K562 (cell line): ENCODE data around the gene TEX101. TPM values are rescaled to one million over a fixed set of nuclear protein-coding genes. Genes with fewer than 3 reads are reported as not detected.

Experiments used
- CCNT2 ChIP-seq: IDR thresholded peaks from 2 replicates; pipeline ENCODE4 v1.6.1; 2011; ENCODE audit warnings: borderline replicate concordance, low read depth, mild to moderate bottlenecking, moderate library complexity, mixed read lengths, low read length; ENCODE audit not compliant: insufficient read length; ENCODE audit errors: extremely low read depth
- CREB1 ChIP-seq, 2 experiments: sonication (generic) in 1 of 2; formaldehyde crosslinking in 1 of 2; IDR thresholded peaks; 2 replicates each; pipeline versions ENCODE4 v1.6.1 to v1.8.0; 2012 to 2022; ENCODE audit warnings: inconsistent platforms in 1 of 2, mild to moderate bottlenecking in 1 of 2, missing genetic modification reagents in 1 of 2, moderate library complexity in 1 of 2
- MYC ChIP-seq, 2 experiments: fragments of 250-450 bp in 1 of 2; sonication (Bioruptor Pico) in 1 of 2; IDR thresholded peaks; 2 replicates each; pipeline versions ENCODE4 v1.5.1 to v1.6.1; 2012 to 2021; ENCODE audit warnings: low read depth in 2 of 2, borderline replicate concordance in 1 of 2, improper control_type of control experiment in 1 of 2, low read length in 1 of 2, mild to moderate bottlenecking in 1 of 2, moderate library complexity in 1 of 2
- NRF1 ChIP-seq, 2 experiments: fragments of 450-650 bp; IDR thresholded peaks in 1 of 2; conservative IDR thresholded peaks in 1 of 2; 2 replicates each; pipeline ENCODE4 v1.6.1; 2014; ENCODE audit warnings: mild to moderate bottlenecking in 2 of 2
- RB1 ChIP-seq: fragments of 450-650 bp; IDR thresholded peaks from 2 replicates; pipeline ENCODE4 v1.6.1; 2017; ENCODE audit warnings: low read depth, mild to moderate bottlenecking
- SAP30 ChIP-seq: fragments of 200-600 bp; sonication (generic); IDR thresholded peaks from 2 replicates; pipeline ENCODE4 v1.6.1; 2012; ENCODE audit warnings: borderline replicate concordance, low read depth, mild to moderate bottlenecking, moderate library complexity, low read length, control low read depth, inconsistent platforms; ENCODE audit not compliant: insufficient read depth, poor library complexity, severe bottlenecking
- TEAD1 ChIP-seq, 2 experiments: fragments of 450-650 bp in 1 of 2; sonication (generic) in 1 of 2; formaldehyde crosslinking; IDR thresholded peaks; 2 replicates each; pipeline versions ENCODE4 v1.4.0 to v1.8.0; 2020 to 2022; ENCODE audit warnings: mild to moderate bottlenecking in 2 of 2, missing genetic modification reagents in 1 of 2
- TRIM24 ChIP-seq, 2 experiments: fragments of 450-650 bp; IDR thresholded peaks; 2 replicates each; pipeline ENCODE4 v1.6.1; 2016
- ZNF217 ChIP-seq: sonication (generic); formaldehyde crosslinking; IDR thresholded peaks from 2 replicates; pipeline ENCODE4 v1.8.0; 2022; ENCODE audit warnings: mild to moderate bottlenecking, missing genetic modification reagents
- polyA plus RNA-seq, 8 experiments: library from polyadenylated mRNA; depleted of rRNA in 4 of 8; stranded (reverse) in 5 of 8; unstranded in 3 of 8; fragments of >200 nt; fragmentation: Nextera tagmentation in 2 of 8; fragmentation: Illumina TruSeq in 1 of 8; extraction: Ambion mirVana in 2 of 8; extraction: Trizol in 1 of 8; gene quantifications; 2 replicates each; pipeline versions ENCODE4 v1.2.1 to v1.2.3, GENCODE V29; 2011 to 2014; ENCODE audit warnings: inconsistent platforms in 1 of 8, missing spikeins in 1 of 8
- total RNA-seq, 7 experiments: library from RNA; depleted of rRNA in 6 of 7; stranded (reverse); fragments of >200 nt in 6 of 7; fragmentation: Illumina TruSeq in 2 of 7; extraction: Trizol in 2 of 7; gene quantifications; 2 replicates each; pipeline versions ENCODE4 v1.2.1 to v1.2.3, GENCODE V29; 2011 to 2021; ENCODE audit warnings: low replicate concordance in 1 of 7
- TF ChIP-seq, protein P1 (sequence below): fragments of 450-650 bp; IDR thresholded peaks from 2 replicates; pipeline ENCODE4 v1.6.1; 2016; ENCODE audit warnings: borderline replicate concordance
- TF ChIP-seq, protein P2 (sequence below): fragments of 250-450 bp; sonication (Bioruptor Pico); IDR thresholded peaks from 2 replicates; pipeline ENCODE4 v1.5.0; 2022; ENCODE audit warnings: mild to moderate bottlenecking
- TF ChIP-seq, protein P3 (sequence below): fragments of 450-650 bp; IDR thresholded peaks from 2 replicates; pipeline ENCODE4 v1.6.1; 2017; ENCODE audit warnings: mild to moderate bottlenecking, moderate library complexity
- TF ChIP-seq, protein P4 (sequence below), 2 experiments: fragments of 450-650 bp; conservative IDR thresholded peaks; 2 replicates each; pipeline ENCODE4 v1.6.1; 2017; ENCODE audit warnings: mild to moderate bottlenecking in 2 of 2, moderate library complexity in 2 of 2
- TF ChIP-seq, protein P5 (sequence below): fragments of 250-450 bp; sonication (Bioruptor Pico); IDR thresholded peaks from 2 replicates; pipeline ENCODE4 v1.4.0; 2020; ENCODE audit warnings: mild to moderate bottlenecking, moderate library complexity, borderline replicate concordance

TEX101 gene
- total and polyA plus RNA-seq, 9 of the 15 experiments (the other 6 are each of a cell fraction or from before 2014, with no cell fraction given), result 0.10 to 0.36 (median 0.14) TPM; not detected in 6

DNA sequence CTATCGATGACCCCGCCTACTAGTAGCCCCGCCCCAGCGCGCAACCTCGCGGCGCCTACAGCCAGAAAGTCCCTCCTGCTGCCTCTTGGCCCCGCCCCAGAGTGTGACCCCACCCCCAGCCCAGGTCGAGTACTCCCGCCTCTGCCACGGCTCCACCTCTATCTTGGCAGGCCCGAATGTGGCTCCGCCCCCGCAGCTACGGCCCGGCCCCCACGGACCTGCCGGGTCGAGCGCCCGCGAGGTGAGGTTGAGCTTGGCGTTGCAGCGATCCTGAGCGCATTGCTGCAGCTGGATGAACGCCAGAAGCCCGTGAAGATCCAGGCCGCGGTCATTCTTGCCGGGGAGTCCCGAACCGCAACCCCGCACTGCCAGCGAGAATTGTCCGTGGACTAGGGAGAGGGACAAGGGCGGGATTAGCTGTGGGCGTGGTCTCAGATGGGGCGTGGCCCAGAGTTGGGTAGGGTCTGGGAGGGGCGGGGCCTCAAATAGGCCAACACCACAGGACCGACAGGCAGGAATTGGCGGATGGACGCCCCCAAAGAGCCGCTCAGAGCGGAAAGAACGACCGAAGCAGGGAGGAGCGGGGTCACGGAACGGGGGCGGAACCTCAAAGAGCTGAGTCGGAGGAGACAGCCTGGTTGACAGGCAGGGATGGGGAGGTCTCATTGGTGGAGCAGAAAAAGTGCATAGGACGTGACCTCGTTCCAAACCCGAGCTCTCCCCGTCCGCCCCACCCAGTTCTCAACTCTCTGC is 48.9 kb downstream of the TEX101 start (continued):
- TF ChIP-seq, protein P1, sequence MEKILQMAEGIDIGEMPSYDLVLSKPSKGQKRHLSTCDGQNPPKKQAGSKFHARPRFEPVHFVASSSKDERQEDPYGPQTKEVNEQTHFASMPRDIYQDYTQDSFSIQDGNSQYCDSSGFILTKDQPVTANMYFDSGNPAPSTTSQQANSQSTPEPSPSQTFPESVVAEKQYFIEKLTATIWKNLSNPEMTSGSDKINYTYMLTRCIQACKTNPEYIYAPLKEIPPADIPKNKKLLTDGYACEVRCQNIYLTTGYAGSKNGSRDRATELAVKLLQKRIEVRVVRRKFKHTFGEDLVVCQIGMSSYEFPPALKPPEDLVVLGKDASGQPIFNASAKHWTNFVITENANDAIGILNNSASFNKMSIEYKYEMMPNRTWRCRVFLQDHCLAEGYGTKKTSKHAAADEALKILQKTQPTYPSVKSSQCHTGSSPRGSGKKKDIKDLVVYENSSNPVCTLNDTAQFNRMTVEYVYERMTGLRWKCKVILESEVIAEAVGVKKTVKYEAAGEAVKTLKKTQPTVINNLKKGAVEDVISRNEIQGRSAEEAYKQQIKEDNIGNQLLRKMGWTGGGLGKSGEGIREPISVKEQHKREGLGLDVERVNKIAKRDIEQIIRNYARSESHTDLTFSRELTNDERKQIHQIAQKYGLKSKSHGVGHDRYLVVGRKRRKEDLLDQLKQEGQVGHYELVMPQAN, result 0 out of 2 replicates have a peak, but pooled peaks have one; percentile 13
- TF ChIP-seq TEAD1 (CRISPR knock-in tag; IDR thresholded peaks at IDR 0.05) (peak in 1 of 2 experiments; percentile 80; a peak in 1 of 4 replicates), SAP30 (peak; percentile 51), NRF1 (conservative IDR thresholded peaks at IDR 0.05 in 1 of 2, IDR thresholded peaks at IDR 0.05 in 1 of 2) (peak; percentile 85 to 87), CREB1 (IDR thresholded peaks at IDR 0.05) (peak; percentile 34; the same call in 1 of the 2 replicates), CREB1 (CRISPR knock-in tag; IDR thresholded peaks at IDR 0.05) (no peak), ZNF217 (CRISPR knock-in tag) (no peak), CCNT2 (peak; percentile 18), TRIM24 (IDR thresholded peaks at IDR 0.05) (no peak), MYC (IDR thresholded peaks at IDR 0.05; ENCODE audit: low read depth, low read length) (peak; percentile 11; the same call in 1 of the 2 replicates), MYC (CRISPR knock-in tag; IDR thresholded peaks at IDR 0.05; ENCODE audit: borderline replicate concordance, low read depth) (no peak), RB1 (peak; percentile 26; the same call in 1 of the 2 replicates)
- TF ChIP-seq, protein P2, sequence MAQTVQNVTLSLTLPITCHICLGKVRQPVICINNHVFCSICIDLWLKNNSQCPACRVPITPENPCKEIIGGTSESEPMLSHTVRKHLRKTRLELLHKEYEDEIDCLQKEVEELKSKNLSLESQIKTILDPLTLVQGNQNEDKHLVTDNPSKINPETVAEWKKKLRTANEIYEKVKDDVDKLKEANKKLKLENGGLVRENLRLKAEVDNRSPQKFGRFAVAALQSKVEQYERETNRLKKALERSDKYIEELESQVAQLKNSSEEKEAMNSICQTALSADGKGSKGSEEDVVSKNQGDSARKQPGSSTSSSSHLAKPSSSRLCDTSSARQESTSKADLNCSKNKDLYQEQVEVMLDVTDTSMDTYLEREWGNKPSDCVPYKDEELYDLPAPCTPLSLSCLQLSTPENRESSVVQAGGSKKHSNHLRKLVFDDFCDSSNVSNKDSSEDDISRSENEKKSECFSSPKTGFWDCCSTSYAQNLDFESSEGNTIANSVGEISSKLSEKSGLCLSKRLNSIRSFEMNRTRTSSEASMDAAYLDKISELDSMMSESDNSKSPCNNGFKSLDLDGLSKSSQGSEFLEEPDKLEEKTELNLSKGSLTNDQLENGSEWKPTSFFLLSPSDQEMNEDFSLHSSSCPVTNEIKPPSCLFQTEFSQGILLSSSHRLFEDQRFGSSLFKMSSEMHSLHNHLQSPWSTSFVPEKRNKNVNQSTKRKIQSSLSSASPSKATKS (CRISPR knock-in tag), result no peak
- TF ChIP-seq, protein P3, sequence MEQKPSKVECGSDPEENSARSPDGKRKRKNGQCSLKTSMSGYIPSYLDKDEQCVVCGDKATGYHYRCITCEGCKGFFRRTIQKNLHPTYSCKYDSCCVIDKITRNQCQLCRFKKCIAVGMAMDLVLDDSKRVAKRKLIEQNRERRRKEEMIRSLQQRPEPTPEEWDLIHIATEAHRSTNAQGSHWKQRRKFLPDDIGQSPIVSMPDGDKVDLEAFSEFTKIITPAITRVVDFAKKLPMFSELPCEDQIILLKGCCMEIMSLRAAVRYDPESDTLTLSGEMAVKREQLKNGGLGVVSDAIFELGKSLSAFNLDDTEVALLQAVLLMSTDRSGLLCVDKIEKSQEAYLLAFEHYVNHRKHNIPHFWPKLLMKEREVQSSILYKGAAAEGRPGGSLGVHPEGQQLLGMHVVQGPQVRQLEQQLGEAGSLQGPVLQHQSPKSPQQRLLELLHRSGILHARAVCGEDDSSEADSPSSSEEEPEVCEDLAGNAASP, result no peak
- TF ChIP-seq, protein P4, sequence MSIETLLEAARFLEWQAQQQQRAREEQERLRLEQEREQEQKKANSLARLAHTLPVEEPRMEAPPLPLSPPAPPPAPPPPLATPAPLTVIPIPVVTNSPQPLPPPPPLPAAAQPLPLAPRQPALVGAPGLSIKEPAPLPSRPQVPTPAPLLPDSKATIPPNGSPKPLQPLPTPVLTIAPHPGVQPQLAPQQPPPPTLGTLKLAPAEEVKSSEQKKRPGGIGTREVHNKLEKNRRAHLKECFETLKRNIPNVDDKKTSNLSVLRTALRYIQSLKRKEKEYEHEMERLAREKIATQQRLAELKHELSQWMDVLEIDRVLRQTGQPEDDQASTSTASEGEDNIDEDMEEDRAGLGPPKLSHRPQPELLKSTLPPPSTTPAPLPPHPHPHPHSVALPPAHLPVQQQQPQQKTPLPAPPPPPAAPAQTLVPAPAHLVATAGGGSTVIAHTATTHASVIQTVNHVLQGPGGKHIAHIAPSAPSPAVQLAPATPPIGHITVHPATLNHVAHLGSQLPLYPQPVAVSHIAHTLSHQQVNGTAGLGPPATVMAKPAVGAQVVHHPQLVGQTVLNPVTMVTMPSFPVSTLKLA (conservative IDR thresholded peaks at IDR 0.05), result peak in 1 of 2 experiments; percentile 71; a peak in 3 of 4 replicates
- TF ChIP-seq, protein P5, sequence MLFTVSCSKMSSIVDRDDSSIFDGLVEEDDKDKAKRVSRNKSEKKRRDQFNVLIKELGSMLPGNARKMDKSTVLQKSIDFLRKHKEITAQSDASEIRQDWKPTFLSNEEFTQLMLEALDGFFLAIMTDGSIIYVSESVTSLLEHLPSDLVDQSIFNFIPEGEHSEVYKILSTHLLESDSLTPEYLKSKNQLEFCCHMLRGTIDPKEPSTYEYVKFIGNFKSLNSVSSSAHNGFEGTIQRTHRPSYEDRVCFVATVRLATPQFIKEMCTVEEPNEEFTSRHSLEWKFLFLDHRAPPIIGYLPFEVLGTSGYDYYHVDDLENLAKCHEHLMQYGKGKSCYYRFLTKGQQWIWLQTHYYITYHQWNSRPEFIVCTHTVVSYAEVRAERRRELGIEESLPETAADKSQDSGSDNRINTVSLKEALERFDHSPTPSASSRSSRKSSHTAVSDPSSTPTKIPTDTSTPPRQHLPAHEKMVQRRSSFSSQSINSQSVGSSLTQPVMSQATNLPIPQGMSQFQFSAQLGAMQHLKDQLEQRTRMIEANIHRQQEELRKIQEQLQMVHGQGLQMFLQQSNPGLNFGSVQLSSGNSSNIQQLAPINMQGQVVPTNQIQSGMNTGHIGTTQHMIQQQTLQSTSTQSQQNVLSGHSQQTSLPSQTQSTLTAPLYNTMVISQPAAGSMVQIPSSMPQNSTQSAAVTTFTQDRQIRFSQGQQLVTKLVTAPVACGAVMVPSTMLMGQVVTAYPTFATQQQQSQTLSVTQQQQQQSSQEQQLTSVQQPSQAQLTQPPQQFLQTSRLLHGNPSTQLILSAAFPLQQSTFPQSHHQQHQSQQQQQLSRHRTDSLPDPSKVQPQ, result no peak
